CD4-positive, alpha-beta T cell treated with Interleukin-15 for 4 hours (primary cell): ENCODE results near the gene PFDN4.
"Not testable (repeated sequence)": the region's sequence is repeated elsewhere in the genome, so short reads cannot be mapped to it uniquely, and the experiment has no call there.

Experiments
- DNase-seq: peaks from one replicate; pipeline ENCODE4 v3.0.0-alpha.2; 2020; ENCODE audit warnings: low spot score

The PFDN4 gene

DNA sequence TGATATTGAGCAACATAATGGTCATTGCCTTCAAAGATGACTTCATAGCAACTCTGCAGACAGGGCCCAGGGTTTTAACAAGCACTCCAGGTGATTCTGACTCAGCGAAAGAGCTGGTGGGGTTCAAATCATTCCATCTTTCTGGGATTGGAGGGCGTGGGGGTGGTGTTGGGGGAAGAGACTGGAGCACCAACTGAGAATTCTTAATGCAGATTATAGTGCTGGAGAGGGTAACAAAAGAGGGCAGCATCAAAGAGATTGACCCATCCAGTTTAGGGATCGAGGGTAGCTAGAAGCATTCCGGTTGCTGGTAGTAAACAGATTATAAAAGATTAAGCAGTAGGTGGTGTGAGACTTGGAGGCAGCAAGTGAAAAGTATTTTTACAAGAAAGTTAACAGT is 15.9 kb downstream of the PFDN4 start:
- no peak for DNase-seq

DNA sequence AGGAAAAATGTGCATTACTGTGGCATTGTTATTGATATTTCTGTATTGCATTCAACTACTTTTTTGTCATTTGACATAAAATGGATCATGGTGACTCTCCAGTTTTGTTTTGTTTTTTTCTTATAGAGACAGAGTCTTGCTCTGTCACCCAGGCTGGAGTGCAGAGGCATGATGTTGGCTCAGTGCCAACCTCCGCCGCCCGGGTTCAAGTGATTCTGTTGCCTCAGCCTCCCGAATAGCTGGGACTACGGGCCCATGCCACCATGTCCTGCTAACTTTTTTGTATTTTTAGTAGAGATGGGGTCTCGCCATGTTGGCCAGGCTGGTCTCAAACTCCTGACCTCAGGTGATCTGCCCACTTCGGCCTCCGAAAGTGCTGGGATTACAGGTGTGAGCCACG is 16.8 kb downstream of the PFDN4 start:
- DNase-seq = not testable (repeated sequence)

DNA sequence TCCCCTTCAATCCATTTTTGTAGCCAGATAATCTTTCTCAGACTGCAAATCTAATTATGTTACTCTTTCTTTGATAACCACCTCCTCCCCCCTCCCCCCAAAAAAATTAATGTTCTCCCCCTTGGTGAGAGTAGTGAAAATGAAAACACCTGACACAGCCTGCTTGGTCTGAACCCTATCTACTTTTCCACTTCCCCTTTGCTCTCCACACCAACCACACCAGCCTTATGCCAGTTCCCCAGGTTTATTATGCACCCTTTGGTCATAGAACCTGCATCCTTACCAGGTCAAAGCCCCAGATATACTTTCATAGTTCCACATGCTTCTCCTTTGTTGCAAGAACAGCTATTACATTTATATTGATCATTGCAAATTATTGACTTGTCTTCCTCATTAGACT is 19.4 kb downstream of the PFDN4 start:
- DNase-seq = no peak

DNA sequence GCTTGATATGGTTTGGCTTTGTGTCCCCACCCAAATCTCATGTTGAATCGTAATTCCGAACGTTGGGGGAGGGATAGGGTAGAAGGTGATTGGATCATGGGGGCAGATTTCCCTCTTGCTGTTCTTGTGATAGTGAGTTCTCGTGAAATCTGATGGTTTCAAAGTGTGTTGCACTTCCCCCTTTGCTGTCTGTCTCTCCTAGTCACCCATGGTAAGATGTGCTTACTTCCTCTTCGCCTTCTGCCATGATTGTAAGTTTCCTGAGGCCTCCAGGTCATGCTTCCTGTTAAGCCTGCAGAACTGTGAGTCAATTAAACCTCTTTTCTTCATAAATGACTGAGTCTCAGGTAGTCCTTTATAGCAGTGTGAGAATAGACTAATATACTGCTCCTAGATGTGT is 19.9 kb downstream of the PFDN4 start:
- no peak for DNase-seq

DNA sequence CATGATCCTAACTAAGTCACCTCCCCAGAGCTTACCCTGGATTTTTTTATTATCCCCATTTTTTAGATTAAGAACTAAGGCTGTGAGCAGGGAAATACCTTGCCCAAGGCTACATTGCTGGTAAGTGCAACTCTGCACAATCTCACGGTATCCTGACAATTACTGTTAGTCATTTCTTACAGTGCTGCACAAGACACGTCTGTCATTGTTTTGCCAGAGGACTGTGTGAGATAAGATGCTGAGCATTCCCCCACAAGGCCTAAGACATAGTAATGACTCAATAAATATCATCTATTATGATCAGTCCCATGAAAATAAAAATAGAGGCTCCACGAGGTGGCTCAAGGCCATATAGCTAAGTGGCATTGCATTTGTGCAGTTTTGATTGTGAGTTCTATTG is 21.0 kb downstream of the PFDN4 start:
- no peak for DNase-seq

DNA sequence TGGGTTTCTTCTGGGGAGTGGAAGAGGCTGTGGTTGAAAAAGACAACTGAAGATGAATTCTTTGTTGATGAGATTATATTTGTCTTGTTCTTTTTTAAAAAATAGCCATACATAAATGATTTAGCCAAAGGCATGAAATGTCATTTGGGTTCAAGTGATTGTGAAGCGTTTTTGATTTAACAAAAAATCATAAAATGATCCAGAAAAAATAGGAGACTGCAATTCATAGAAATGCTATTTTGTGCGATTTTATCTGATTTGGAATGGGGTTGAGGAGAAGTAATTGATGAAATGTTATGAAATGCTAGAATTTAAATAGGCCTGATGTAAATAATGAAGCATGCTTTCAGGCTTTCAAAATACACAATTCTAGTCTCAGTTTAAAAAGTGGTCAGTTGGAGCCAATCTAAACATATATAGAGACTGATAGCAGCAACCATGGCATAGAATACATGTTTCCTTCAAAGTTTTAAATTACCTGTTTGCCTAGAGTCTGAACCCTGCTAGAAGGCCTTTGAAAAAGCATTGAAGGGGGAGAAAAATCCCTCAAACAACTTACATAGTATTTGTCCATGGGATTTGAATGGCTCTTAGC is 21.8 kb downstream of the PFDN4 start:
- DNase-seq = no peak

DNA sequence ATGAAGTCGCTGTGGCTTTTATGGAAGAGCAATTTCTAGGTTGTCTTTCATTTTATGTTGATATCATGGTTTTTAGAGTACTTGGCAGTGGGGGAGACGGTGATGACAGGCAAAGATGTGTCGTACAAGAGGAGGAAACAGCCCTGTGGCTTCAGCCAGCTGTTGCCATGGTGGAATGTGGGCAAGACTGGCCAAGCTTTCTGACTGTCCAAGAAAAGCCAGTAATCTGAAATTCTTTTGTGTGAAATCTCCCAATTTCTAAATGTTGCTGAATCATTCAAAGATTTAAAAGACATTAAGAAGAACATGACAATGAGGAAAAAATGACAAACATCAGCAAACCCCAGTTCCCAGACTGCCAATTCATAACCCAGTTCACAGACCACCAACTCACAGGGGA is 23.1 kb downstream of the PFDN4 start:
- DNase-seq = no peak

DNA sequence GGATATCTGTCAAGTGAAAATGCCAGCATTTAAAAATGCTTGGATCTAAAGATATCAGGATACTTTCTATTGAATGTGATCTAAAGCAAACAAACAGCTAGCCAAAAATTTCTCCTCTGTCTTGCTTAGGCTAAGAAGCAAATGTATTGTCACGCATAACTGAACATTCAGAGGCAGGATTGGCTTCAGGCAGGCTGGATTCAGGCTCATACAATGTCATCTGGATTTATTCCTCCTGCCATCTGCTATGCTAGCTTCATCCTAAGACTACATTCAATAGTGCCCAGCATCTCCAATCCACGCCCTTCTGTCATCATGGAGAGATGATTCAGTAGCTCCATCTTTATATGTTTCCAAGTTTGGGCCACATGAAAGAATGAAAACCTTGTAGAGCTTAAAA is 27.1 kb downstream of the PFDN4 start:
- no peak for DNase-seq

DNA sequence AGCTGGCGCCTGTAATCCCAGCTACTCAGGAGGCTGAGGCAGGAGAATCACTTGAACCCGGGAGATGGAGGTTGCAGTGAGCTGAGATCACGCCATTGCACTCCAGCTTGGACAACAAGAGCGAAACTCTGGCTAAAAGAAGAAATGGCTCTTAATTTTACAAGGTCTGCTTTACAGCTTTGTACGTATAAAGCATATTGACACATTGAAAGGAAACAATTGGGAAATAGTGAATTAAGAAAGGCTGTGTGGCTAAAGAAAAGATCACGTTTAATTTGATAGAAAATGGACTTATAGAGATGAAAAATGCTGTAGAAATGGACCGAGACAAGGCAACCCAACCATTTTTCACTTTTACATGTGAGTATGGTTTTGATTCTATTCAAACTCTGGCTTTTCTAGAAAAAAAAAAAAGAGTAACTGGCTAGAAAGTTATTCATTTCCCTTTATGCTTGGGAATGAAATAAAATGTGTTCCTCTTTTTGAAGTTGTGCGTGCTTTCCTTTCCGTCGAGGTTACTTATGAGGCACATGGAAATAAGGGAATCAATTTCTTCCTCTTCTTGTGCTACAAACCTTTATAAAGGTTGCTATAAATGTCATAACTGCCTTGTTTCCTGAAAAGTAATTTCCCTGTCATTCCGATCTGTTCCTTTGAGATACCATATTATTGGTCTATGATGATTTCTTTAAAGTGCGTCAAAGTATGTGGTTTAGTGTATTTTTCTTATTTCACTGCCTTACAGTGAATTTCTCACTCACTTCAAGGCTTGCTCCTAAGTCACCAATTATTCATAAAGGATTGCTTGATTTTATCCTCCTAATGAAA is 29.4 kb downstream of the PFDN4 start:
- DNase-seq = no peak

DNA sequence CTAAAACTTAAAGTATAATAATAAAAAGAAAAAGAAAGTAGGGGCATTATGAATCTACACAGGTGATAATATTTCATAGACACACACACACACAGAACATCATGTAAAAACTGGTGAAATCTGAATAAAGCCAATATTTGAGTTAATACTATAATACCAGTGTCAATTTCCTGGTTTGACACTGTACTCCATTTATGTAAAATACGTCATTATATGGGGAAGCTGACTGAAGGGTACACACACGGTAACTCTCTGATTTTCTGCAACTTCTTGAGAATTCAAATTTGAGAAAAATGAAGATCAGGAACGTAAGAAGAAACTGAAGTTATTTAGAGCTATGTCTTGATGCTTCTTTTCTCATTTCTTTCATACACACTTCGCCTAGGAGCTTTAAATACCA is 36.2 kb downstream of the PFDN4 start:
- no peak for DNase-seq

DNA sequence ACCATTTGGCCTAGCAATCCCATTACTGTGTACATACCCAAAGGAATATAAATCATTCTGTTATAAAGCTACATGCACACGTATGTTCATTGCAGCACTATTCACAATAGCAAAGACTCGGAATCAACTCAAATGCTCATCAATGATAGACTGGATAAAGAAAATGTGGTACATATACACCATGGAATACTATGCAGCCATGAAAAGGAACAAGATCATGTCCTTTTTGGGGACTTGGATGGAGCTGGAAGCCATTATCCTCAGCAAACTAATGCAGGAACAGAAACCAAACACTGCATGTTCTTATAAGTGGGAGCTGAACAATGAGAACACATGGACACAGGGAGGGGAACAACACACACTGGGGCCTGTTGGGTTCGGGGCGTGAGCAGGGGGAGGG is 40.8 kb downstream of the PFDN4 start:
- DNase-seq = not testable (repeated sequence)

DNA sequence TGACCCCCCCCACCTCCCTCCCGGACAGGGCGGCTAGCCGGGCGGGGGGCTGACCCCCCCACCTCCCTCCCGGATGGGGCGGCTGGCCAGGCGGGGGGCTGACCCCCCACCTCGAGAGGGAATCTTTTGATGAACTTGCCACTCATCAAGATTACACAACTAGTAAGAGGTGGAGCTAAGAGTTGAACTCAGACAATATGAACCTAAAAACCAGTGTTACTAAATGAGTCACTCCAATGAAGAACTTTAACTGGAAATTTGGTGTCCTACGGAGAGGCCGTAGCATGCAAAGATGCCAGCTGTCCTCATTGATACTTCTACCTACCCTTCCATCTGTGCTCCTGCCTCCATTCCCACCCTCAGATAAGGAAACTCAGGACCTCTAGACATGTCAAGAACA is 42.8 kb downstream of the PFDN4 start:
- no peak for DNase-seq

DNA sequence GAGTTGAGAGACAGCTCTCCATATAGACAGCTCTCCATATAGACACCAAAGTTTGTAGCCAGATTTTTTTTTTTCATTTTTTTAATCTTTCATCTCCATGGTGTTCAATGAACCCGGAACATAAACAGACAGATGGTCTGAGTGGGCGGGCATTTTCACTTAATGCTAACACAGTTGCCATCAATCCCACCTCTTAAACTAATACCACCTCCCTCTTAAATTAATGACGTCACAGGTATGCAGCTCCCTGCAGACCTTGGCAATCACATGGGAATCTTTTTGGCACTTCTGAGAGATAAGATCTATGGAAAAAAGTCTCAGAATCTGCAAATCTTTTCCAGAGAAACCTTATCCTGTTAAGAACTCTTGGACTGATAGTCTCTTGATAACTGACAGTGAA is 43.2 kb downstream of the PFDN4 start:
- no peak for DNase-seq

DNA sequence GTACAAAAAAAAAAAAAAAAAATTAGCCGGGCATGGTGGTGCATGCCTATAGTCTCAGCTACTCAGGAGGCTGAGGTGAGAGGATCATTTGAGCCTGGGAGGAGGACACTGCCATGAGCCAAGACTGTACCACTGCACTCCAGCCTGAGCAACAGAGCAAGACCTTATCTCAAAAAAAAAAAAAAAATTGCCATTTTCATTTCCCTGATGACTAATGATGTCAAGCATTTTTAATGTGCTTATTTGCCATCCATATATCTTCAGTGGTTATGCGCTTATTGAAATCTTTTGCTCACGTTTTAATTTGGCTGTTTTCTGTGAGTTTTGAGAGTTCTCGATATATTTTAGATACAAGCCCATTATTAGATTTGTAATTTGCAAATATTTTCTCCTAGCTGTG is 46.7 kb downstream of the PFDN4 start:
- DNase-seq = no peak

DNA sequence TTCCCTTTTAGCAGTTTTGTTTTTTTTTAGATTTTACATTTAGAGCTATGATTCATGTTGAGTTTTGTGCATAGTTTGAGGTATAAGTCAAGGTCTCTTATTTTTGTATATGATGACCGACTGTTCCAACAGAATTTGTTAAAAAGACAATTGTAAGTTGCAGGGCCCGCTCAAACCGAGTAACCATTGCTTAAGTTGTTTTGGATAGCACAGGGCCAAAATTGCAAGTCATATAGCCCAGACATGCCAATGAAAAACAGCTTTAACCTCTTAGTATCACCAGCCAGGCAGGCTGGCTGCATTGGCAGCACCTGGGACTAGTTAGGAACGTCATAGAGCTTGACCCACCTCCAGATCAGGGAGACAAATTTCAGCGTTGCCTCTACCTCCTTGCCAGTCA is 47.3 kb downstream of the PFDN4 start:
- no peak for DNase-seq

DNA sequence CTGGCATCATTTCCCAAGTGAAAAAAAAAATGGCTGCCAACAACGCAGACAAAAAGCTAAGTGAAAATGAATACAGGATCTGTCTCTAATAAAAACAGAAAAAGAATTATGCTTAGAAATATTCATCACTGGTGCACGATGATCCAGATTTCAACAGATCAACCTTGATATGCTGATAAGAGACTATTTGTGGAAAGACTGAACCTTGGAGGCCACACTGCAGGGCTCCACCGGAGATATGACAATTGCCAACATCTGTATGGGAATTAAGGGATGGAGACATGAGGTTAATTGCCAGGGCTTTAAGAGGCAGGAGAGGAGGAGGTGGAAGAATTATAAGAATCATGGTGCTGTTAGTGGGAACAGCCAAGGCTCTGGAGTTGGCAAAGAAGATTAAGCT is 48.3 kb downstream of the PFDN4 start:
- DNase-seq = no peak

DNA sequence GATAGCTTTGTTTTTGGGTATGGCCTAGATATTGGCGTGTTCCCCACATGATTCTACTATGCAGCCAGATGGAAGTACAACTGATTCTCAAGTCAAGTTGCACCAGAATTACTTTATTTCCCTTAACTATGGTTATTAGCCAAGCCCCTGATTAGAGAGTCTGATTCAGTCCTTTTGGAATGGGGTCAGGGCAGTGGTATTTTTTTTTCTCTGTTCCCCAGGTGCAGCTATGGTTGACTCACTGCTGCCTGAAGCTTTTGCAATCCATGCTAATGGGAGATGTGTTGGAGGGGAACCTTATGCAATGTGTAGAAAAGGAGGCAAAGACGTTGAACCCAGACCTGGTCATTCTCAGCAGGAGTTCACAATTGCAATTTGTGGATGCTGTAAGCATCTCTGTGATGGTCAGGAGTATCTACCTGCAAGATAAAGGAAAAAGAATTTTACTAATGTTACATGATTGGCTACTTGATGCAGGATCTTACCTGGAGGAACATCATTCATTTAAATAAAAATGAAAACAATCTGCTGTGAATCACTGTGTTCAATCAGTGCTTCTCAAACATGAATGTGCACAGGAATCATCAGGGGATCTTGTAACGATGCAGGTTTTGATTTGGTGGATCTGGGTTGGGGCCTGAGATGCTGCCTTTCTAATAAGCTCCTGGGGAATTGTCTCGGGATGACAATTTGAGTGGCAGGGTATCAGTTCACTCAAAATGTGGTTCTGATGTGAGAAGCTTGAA is 49.4 kb downstream of the PFDN4 start:
- no peak for DNase-seq

DNA sequence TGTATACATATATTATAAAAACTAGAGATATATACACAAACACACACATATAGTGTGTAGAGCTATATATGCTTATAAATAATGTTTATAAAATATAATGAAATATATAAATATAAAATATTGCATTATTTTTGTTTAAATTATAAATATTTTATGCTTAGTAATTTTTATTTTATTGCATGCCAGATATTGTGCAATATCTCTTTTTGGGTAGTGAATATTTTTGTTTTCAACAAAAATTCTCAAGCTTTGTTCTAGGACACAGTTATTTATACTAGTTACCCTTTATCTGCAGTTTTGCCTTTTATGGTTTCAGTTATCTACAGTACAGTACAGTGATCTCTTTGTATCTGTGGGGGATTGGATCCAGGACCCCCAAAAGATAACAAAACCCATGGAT is 52.2 kb downstream of the PFDN4 start:
- no peak for DNase-seq

DNA sequence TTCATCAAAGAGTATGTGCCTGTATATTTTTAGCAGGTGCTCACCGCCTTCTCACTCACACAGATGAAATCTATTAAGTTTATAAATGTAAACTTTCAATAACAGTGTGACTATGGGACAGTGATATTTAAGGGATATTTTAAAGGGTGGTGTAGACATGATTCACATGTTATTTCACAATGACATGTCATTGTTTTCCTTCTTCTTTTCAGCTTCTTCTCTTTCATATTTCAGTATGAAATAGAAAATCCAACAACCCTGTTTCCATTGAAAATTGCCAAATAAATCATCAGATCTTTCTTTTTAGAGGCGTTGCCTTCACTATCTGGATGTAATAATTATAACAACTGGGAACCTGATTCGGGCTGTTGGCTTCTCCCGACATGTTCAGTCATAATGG is 54.8 kb downstream of the PFDN4 start:
- no peak for DNase-seq

DNA sequence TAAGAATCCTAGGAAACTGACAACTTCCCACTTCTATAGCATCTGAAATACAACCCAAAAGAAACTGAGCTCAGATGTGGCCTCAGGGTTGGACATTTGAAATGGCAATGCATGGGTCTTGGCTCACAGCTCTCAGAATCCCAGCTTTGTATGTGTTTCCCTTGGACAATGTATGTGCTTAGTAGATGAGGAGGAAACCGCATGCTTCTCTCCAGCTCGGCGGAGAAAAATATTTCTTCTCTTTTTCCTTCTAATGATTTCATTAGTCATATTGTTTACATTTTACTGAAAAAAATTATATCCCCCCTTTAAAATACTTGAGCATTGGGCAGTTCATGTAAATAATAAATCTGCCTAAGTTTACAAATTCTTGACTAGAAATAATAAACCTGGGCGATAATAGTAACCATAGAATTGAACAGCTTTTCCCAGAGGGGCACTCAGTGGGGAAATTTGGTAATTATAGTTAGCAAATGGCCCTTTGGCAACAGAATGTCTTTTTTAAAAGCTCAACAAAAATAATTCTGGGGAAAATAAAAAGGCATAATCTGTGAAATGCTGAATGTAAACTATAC is 55.3 kb downstream of the PFDN4 start:
- DNase-seq = no peak

DNA sequence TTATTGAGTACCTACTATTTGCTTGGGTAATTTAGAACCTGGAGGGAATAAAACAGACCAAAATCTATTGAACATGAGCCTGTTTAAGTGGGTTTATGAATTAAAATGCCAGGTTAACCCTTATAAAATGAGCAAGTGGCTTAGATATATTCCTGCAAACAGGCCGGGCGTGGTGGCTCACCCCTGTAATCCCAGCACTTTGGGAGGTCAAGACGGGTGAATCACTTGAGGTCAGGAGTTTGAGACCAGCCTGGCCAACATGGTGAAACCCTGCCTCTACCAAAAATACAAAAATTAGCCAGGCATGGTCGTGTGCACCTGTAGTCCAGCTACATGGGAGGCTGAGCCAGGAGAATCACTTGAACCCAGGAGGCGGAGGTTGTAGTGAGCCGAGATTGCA is 57.9 kb downstream of the PFDN4 start:
- not testable (repeated sequence) for DNase-seq

DNA sequence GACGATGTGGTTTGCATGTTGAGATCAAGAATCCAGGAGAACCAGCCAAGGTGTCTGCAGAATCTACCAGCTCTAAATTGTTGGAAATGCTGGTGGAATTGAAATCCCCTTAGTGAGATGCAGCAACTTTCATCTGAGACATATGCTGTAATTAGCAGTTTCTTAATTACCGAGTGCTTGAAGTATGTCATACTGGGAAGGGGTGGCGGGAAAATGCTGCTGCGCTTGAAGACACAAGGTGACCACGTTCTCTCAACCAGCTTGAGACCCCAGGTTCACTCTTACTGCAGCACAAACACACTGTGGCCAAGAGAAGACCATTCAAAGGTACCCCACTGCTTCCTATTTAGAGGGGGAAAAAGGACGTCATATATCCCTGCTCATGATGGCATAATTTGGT is 59.0 kb downstream of the PFDN4 start:
- no peak for DNase-seq

DNA sequence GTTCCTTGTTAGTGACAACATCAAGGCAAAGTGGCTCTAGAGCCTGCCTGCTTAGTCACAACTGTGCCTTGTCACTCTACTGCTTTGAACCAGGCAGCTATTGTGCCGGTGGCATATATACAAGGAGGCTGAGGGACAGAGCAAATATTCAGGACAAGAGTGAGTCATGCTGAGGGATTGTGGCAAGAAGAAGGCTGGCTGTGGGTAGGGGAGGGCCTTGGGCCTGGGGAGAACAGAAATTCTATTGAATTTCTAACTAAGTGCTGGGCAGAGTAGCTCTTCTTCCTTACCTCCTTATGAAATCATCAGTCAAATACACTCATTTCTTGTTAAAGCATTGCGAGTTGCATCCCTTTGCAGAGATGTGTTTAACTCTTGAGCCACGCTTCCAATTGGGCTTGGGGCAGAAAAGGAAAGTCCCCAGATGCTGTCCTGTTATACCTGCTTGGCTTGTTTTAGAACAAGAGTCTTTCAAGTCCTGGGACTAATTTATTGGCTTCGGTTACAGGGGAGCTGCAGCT is 59.7 kb downstream of the PFDN4 start:
- no peak for DNase-seq
